IMR-90 (cell line): ENCODE data around the gene EXT2. TPM values are rescaled to one million over a fixed set of nuclear protein-coding genes. Genes with fewer than 3 reads are reported as not detected.
A peak's percentile ranks its signal among the peaks of the same experiment; 100 is the strongest.

Experiments used
- ATAC-seq: fragments of 200-7000 bp; cut with Tn5 transposase; 2 replicates; pipeline ENCODE4 v1.9.1; 2020; ENCODE audit warnings: low read depth, mild to moderate bottlenecking, moderate library complexity
- BruUV-seq: library from RNA; stranded (reverse); fragments of 400-500 nt; replicated peaks from 2 replicates; lab custom pipeline; 2021; lab: Mats Ljungman, UMichigan
- CTCF ChIA-PET: fragments of 300-600 bp; formaldehyde crosslinking; extraction: SDS; loops from one replicate; lab custom pipeline; 2021; ENCODE audit warnings: antibody characterized with exemption; lab: Yijun Ruan, JAX
- POLR2A ChIA-PET: fragments of 300-600 bp; sonication (Branson Sonifier 250); formaldehyde crosslinking; loops from one replicate; lab custom pipeline; 2022; ENCODE audit warnings: antibody characterized with exemption; ENCODE audit not compliant: unreplicated experiment; lab: Charles Lee
- DNase-seq: peaks from one replicate; pipeline ENCODE4 v3.0.0; 2013
- H2AFZ ChIP-seq: replicated peaks from 2 replicates; pipeline ENCODE3; 2013; ENCODE audit warnings: low read length, mild to moderate bottlenecking; ENCODE audit not compliant: poor library complexity
- H2AK5ac ChIP-seq: 2 replicates; pipeline ENCODE4 v1.6.1; 2013; ENCODE audit warnings: low read depth, low read length, inconsistent platforms
- H2AK9ac ChIP-seq: replicated peaks from 2 replicates; pipeline ENCODE3; 2013; ENCODE audit warnings: mild to moderate bottlenecking, low read depth, low read length, moderate library complexity; ENCODE audit not compliant: poor library complexity
- H2BK120ac ChIP-seq: 2 replicates; pipeline ENCODE4 v1.6.1; 2013; ENCODE audit warnings: low read depth, low read length, inconsistent platforms
- H2BK15ac ChIP-seq: 3 replicates; pipeline ENCODE4 v1.6.1; 2013; ENCODE audit warnings: low read depth, low read length, inconsistent platforms
- H2BK20ac ChIP-seq: 2 replicates; pipeline ENCODE4 v1.6.1; 2013; ENCODE audit warnings: low read depth, mild to moderate bottlenecking, inconsistent platforms, low read length, moderate library complexity
- H2BK5ac ChIP-seq: 2 replicates; pipeline ENCODE4 v1.6.1; 2013; ENCODE audit warnings: mild to moderate bottlenecking, low read depth, low read length, inconsistent platforms; ENCODE audit not compliant: poor library complexity, severe bottlenecking
- H3K14ac ChIP-seq: replicated peaks from 2 replicates; pipeline ENCODE4 v1.6.1; 2013; ENCODE audit warnings: low read depth, low read length, inconsistent platforms
- H3K18ac ChIP-seq: 2 replicates; pipeline ENCODE4 v1.6.1; 2013; ENCODE audit warnings: low read depth, low read length, control low read depth
- H3K23ac ChIP-seq: 2 replicates; pipeline ENCODE4 v1.6.1; 2013; ENCODE audit warnings: low read depth, low read length, inconsistent platforms
- H3K27ac ChIP-seq: 2 replicates; pipeline ENCODE4 v1.5.1; 2013; ENCODE audit warnings: mild to moderate bottlenecking, control low read depth, low read length; ENCODE audit not compliant: insufficient read depth
- H3K27me3 ChIP-seq: 2 replicates; pipeline ENCODE4 v1.6.1; 2013; ENCODE audit warnings: low read length; ENCODE audit not compliant: control insufficient read depth, insufficient read depth
- H3K36me3 ChIP-seq: 2 replicates; pipeline ENCODE4 v1.6.1; 2013; ENCODE audit warnings: low read length, mixed read lengths; ENCODE audit not compliant: control insufficient read depth, insufficient read depth
- H3K4ac ChIP-seq: 2 replicates; pipeline ENCODE4 v1.6.1; 2013; ENCODE audit warnings: low read depth, low read length, inconsistent platforms
- H3K4me1 ChIP-seq: 2 replicates; pipeline ENCODE4 v1.6.1; 2013; ENCODE audit warnings: low read length, mixed read lengths; ENCODE audit not compliant: control insufficient read depth, insufficient read depth
- H3K4me2 ChIP-seq: 2 replicates; pipeline ENCODE4 v1.6.1; 2013; ENCODE audit warnings: low read depth, mild to moderate bottlenecking, control low read depth, low read length, moderate library complexity
- H3K4me3 ChIP-seq: 2 replicates; pipeline ENCODE4 v1.5.1; 2013; ENCODE audit warnings: low read depth, mild to moderate bottlenecking, control low read depth, low read length, moderate library complexity; ENCODE audit not compliant: insufficient read depth
- H3K56ac ChIP-seq: 2 replicates; pipeline ENCODE4 v1.6.1; 2013; ENCODE audit warnings: low read length, inconsistent platforms; ENCODE audit not compliant: insufficient read depth; ENCODE audit errors: extremely low read depth
- H3K79me1 ChIP-seq, 2 experiments: 2 replicates each; pipeline ENCODE4 v1.6.1; 2013; ENCODE audit warnings: low read length in 2 of 2, inconsistent platforms in 1 of 2, low read depth in 1 of 2
- H3K9ac ChIP-seq: 2 replicates; pipeline ENCODE4 v1.6.1; 2013; ENCODE audit warnings: low read depth, low read length, control low read depth
- H3K9me1 ChIP-seq: 2 replicates; pipeline ENCODE4 v1.6.1; 2013; ENCODE audit warnings: low read length, inconsistent platforms; ENCODE audit not compliant: insufficient read depth
- H3K9me3 ChIP-seq: 2 replicates; pipeline ENCODE4 v1.6.1; 2013; ENCODE audit warnings: low read length; ENCODE audit not compliant: control insufficient read depth, insufficient read depth
- H4K20me1 ChIP-seq: 2 replicates; pipeline ENCODE4 v1.6.1; 2013; ENCODE audit warnings: low read length, inconsistent platforms; ENCODE audit not compliant: insufficient read depth
- H4K5ac ChIP-seq: 2 replicates; pipeline ENCODE4 v1.6.1; 2013; ENCODE audit warnings: mild to moderate bottlenecking, low read depth, low read length, control low read depth
- H4K8ac ChIP-seq, 2 experiments: 2 replicates each; pipeline ENCODE4 v1.6.1; 2013; ENCODE audit warnings: low read depth in 2 of 2, low read length in 2 of 2, control low read depth in 1 of 2, inconsistent platforms in 1 of 2
- H4K91ac ChIP-seq: 2 replicates; pipeline ENCODE4 v1.6.1; 2013; ENCODE audit warnings: low read depth, low read length, inconsistent platforms; ENCODE audit not compliant: insufficient read depth
- BHLHE40 ChIP-seq: fragments of 150-350 bp; IDR thresholded peaks from 2 replicates; pipeline ENCODE4 v1.6.1; 2016; ENCODE audit warnings: mild to moderate bottlenecking, low read depth, low read length
- CEBPB ChIP-seq: IDR thresholded peaks from 2 replicates; pipeline ENCODE4 v1.6.1; 2012; ENCODE audit warnings: low read depth, low read length, improper control_type of control experiment
- NFE2L2 ChIP-seq: fragments of 150-350 bp; IDR thresholded peaks from 2 replicates; pipeline ENCODE4 v1.6.1; 2016; ENCODE audit warnings: low read depth, mild to moderate bottlenecking, low read length
- RFX5 ChIP-seq: IDR thresholded peaks from 2 replicates; pipeline ENCODE4 v1.8.0; 2012; ENCODE audit warnings: low read depth, mild to moderate bottlenecking, low read length, moderate library complexity
- SMC3 ChIP-seq: fragments of 150-350 bp; IDR thresholded peaks from 2 replicates; pipeline ENCODE4 v1.6.1; 2016; ENCODE audit warnings: low read depth, mild to moderate bottlenecking, antibody characterized with exemption, low read length, moderate library complexity
- USF2 ChIP-seq: fragments of 150-350 bp; IDR thresholded peaks from 2 replicates; pipeline ENCODE4 v1.6.1; 2017; ENCODE audit warnings: mild to moderate bottlenecking, antibody characterized with exemption, low read length, low read depth
- WGBS, 2 experiments: methylation state at CpG; one replicate each; pipeline versions ENCODE4 v1.1.5 to v1.1.7; 2013; ENCODE audit warnings: missing lambda C conversion rate in 2 of 2; ENCODE audit not compliant: insufficient read length in 1 of 2; ENCODE audit errors: extremely low coverage in 2 of 2; 5-methylcytosine and 5-hydroxymethylcytosine counted together
- dilution Hi-C: fragments of 300-500 bp; cut with HindIII; formaldehyde crosslinking; loops from one replicate; pipeline ENCODE4 v1.14.3; 2018; ENCODE audit warnings: low sequenced_read_pairs; ENCODE audit not compliant: unreplicated experiment
- in situ Hi-C: fragments of 300-500 bp; cut with MboI; formaldehyde crosslinking; loops from 3 replicates; pipeline ENCODE4 v1.14.3; 2019; ENCODE audit warnings: low sequenced_read_pairs, inconsistent platforms, mixed read lengths
- intact Hi-C: fragments of 100-400 bp; cut with micrococcal nuclease; formaldehyde crosslinking; loops from 2 replicates; pipeline ENCODE4 v1.10.0; 2022
- polyA plus RNA-seq, 3 experiments: library from polyadenylated mRNA; depleted of rRNA; stranded (reverse); fragments of >200 nt; gene quantifications; 2 replicates each; pipeline ENCODE4 v1.2.3, GENCODE V29; 2012; ENCODE audit warnings: low replicate concordance in 1 of 3
- total RNA-seq: library from RNA; depleted of rRNA; stranded (reverse); fragments of >200 nt; gene quantifications from 2 replicates; pipeline ENCODE4 v1.2.3, GENCODE V29; 2012
- TF ChIP-seq, protein P1 (sequence below): conservative IDR thresholded peaks from 2 replicates; pipeline ENCODE4 v1.5.1; 2012; ENCODE audit warnings: mild to moderate bottlenecking, low read depth, low read length, improper control_type of control experiment

EXT2 gene
- total and polyA plus RNA-seq, 2 of the 4 experiments (the other 2 are of a cell fraction) = 75.0 to 85.3 TPM

DNA sequence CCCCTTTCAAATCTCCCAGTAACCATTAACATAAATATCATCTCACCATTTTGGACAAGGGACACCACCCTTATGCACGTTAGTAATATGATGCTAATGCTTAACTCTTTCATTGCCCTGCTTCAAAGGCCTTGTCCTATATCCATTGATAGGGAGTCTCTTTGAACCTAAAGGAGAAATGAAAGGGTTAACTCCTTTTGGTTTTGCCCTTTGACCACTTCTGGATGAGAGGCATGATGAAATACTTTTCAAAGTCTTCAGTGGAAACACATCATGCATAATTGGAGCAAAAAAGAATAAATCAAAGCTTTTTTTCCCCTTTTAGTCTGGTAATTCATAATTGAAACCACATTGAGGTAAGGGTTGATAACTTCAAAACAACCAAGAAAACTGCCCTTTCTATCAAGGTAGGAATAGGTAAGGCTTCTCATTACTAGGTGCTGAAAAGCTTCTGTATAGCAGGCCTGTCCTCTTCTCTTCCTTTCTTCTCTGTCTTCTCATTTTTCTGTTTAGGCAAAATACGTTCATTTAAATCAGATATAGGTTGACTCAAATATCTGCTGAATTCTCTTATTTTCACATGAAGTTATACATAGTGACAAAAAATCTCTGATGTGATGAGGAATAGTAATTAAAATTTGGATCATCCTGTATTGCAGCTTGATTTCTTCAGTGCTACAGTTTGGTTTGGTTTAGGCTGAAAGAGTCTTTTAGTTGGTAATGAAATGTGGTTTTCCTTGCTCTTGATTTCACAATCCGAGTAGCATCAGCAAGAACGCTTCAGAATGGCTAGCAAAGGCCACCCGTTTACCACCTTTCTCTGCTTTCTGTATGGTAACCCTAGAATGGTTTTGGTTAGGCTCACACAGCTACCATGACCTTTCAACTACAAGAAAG is 94.8 kb downstream of the EXT2 start:
- dilution Hi-C loops (no loop called here), in situ Hi-C loops (no loop called here), intact Hi-C loops (no loop called here)
- Histone ChIP-seq H3K14ac (0 out of 2 replicates have a peak overlapping the region, but pooled peaks have one; percentile 15), H4K8ac (no peak overlapping the region), H2AK5ac (no peak overlapping the region), H3K27me3 (no peaks in the 10 kb centered on the region), H2AFZ (peak overlapping the region; percentile 7), H3K18ac (no peak overlapping the region), H3K9ac (no peak overlapping the region), H3K79me1 (peaks cover 3 to 9% of the 10 kb centered on the region in 2 experiments; a peak in 2 of 4 replicates), H2BK5ac (no peak overlapping the region), H2BK15ac (no peak overlapping the region), H4K91ac (no peak overlapping the region), H3K56ac (no peak overlapping the region), H3K9me1 (no peaks in the 10 kb centered on the region; the same call in 1 of the 2 replicates), H2BK120ac (no peak overlapping the region), H3K4me3 (no peak overlapping the region), H2BK20ac (no peak overlapping the region), H3K4ac (no peak overlapping the region), H3K4me2 (no peak overlapping the region), H3K27ac (no peak overlapping the region), H3K23ac (no peak overlapping the region), H2AK9ac (no peak overlapping the region), H3K9me3 (peaks cover 12% of the 10 kb centered on the region), H3K4me1 (peaks cover 2% of the 10 kb centered on the region; the same call in 1 of the 2 replicates), H3K36me3 (peaks cover 5% of the 10 kb centered on the region), H4K20me1 (no peaks in the 10 kb centered on the region), H4K5ac (no peak overlapping the region)
- DNase-seq (no peak), ATAC-seq (no peak)
- POLR2A ChIA-PET = no interaction called here
- TF ChIP-seq RFX5 (no peak), USF2 (no peak), SMC3 (no peak), NFE2L2 (no peak), BHLHE40 (no peak), CEBPB (peak; percentile 51; the same call in 1 of the 2 replicates)
- TF ChIP-seq, protein P1, sequence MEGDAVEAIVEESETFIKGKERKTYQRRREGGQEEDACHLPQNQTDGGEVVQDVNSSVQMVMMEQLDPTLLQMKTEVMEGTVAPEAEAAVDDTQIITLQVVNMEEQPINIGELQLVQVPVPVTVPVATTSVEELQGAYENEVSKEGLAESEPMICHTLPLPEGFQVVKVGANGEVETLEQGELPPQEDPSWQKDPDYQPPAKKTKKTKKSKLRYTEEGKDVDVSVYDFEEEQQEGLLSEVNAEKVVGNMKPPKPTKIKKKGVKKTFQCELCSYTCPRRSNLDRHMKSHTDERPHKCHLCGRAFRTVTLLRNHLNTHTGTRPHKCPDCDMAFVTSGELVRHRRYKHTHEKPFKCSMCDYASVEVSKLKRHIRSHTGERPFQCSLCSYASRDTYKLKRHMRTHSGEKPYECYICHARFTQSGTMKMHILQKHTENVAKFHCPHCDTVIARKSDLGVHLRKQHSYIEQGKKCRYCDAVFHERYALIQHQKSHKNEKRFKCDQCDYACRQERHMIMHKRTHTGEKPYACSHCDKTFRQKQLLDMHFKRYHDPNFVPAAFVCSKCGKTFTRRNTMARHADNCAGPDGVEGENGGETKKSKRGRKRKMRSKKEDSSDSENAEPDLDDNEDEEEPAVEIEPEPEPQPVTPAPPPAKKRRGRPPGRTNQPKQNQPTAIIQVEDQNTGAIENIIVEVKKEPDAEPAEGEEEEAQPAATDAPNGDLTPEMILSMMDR = no peak
- WGBS, 2 experiments = no CpG with 5 or more reads among the region's 5 CpGs
- CTCF ChIA-PET = interaction anchor here (1.5 kb wide), 1 partner anchor 13 kb away, joined by 3 read pairs; no protein-coding TSS in a partner anchor
- BruUV-seq = no TSS peak
